Muscle layer of duodenum (tissue), 2 donors: ENCODE data around the gene DBP.

Experiments
- H3K27ac ChIP-seq: one replicate; pipeline ENCODE4 v1.7.0; 2013; ENCODE audit warnings: mild to moderate bottlenecking, low read length
- H3K27me3 ChIP-seq: one replicate; pipeline ENCODE4 v1.7.0; 2013; ENCODE audit warnings: low read depth, mild to moderate bottlenecking, control low read depth, low read length
- H3K36me3 ChIP-seq, 2 donors: one replicate each; pipeline ENCODE4 v1.7.0; 2013; ENCODE audit warnings: low read length in 2 of 2, control low read depth in 1 of 2, mild to moderate bottlenecking in 1 of 2; ENCODE audit not compliant: insufficient read depth in 2 of 2, control insufficient read depth in 1 of 2
- H3K4me1 ChIP-seq, 2 donors: one replicate each; pipeline ENCODE4 v1.7.0; 2013; ENCODE audit warnings: low read length in 2 of 2, mild to moderate bottlenecking in 2 of 2, control low read depth in 1 of 2, moderate library complexity in 1 of 2; ENCODE audit not compliant: insufficient read depth in 2 of 2, control insufficient read depth in 1 of 2
- H3K4me3 ChIP-seq, 2 donors: one replicate each; pipeline ENCODE4 v1.7.0; 2013; ENCODE audit warnings: low read length in 2 of 2, low read depth in 1 of 2, mild to moderate bottlenecking in 1 of 2
- H3K9me3 ChIP-seq, 2 donors: one replicate each; pipeline ENCODE4 v1.7.0; 2013; ENCODE audit warnings: low read length in 2 of 2, control low read depth in 1 of 2, mild to moderate bottlenecking in 1 of 2; ENCODE audit not compliant: control insufficient read depth in 1 of 2
- donor health status: healthy.

The DBP gene

DNA sequence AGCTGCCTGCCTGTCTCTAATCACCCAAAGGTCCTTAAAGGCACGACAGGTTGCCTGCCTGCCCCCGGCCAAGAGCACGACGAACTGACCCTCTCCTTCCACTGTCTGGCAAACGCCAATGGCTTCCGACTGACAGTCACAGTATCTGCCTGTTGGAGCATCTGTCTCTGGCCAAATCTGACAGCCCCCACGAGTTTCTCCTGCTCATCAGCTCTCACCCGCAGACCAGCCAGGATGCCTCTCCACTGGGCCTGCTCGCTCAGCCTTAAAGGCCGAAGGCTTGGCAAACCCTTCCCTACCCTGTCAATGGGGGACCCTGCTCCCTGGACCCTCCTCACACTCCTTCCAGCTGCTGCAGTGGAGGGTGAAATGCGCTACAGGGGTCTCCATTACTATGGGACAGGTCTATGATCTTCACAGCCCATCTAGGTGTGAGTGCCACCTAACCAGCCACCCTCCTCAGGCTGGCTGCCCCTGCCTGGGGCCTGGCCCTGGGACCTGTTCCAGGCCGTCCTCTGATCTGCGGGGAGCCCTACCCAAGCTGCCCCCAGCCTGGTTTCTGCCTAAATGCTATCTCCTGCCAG, 23.2 kb downstream of the DBP start:
- H3K27me3 ChIP-seq, result no peaks in the 10 kb centered on the region
- no peaks in the 10 kb centered on the region for H3K9me3 ChIP-seq
- H3K36me3 ChIP-seq, result peaks cover 16 to 31% of the 10 kb centered on the region in 2 donors
- H3K27ac ChIP-seq, result peak overlapping the region; percentile 77
- peaks cover 11 to 27% of the 10 kb centered on the region in 2 donors for H3K4me1 ChIP-seq
- H3K4me3 ChIP-seq, result peak overlapping the region in 1 of 2 donors; percentile 37

DNA sequence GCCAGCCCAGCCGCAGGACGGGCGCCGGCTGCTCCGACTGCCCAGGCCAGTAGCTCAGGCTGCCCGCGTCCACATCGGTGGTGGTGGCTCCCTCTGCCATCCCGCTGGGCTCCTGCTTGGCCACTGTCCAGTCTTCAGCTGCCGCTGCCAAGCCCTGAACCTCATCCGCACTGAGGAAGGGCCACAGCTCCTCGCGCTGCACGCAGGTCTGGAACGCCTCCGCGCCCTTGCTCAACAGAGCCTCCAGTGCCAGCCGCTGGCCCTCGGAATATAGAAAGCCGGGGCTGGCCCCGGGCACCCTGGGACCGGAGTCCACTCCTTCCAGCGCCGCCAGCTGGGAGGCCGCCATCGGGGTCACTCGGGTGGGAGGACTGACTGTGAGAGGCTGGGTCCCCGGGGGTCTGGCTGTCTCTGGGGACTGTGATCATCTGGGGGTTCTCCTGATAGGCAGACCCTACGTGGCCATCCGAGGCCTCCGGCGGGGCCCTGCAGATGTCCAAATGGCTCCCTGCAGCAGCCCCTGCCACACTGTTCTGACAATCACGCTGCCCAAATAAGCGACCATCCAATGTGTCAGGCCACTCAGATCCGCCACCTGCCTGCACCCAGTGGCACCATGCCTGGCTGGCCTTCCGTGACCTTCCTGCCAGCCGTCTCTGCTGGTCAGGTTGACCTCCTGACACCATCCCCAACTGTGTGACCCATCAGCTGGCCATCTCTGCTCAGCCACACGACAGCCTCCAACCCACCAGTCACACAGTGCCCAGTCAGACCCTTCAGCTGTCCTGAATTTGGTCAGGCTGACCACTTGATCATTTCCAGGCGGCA, 23.9 kb downstream of the DBP start:
- Histone ChIP-seq H3K4me3 (peak overlapping the region in 1 of 2 donors; percentile 37), H3K9me3 (no peaks in the 10 kb centered on the region), H3K36me3 (peaks cover 16 to 31% of the 10 kb centered on the region in 2 donors), H3K27me3 (no peaks in the 10 kb centered on the region), H3K4me1 (peaks cover 11 to 25% of the 10 kb centered on the region in 2 donors), H3K27ac (peak overlapping the region; percentile 77)

DNA sequence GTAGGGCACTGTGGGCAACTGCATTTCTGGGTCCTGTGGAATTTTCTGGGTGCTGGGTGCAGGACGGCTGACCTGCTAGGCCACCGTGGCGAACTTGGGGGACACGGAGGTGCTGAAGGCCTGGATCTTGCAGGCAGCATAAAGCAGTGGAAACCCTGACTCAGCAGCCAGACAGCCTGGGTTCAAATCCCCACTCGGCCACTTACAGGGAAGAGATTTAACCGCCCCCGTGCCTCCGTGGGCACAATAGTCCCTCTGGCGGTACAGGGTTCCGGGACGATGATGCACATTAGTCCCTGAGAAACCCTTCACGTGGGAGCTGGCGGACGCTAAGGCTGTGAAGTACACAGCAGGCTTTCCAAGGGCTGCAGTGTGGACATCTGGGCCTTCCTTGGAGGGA, 25.3 kb downstream of the DBP start:
- Histone ChIP-seq H3K4me3 (no peak overlapping the region), H3K27ac (no peak overlapping the region), H3K4me1 (peaks cover 0 to 11% of the 10 kb centered on the region in 2 donors), H3K36me3 (peaks cover 10 to 22% of the 10 kb centered on the region in 2 donors), H3K27me3 (no peaks in the 10 kb centered on the region), H3K9me3 (no peaks in the 10 kb centered on the region)

DNA sequence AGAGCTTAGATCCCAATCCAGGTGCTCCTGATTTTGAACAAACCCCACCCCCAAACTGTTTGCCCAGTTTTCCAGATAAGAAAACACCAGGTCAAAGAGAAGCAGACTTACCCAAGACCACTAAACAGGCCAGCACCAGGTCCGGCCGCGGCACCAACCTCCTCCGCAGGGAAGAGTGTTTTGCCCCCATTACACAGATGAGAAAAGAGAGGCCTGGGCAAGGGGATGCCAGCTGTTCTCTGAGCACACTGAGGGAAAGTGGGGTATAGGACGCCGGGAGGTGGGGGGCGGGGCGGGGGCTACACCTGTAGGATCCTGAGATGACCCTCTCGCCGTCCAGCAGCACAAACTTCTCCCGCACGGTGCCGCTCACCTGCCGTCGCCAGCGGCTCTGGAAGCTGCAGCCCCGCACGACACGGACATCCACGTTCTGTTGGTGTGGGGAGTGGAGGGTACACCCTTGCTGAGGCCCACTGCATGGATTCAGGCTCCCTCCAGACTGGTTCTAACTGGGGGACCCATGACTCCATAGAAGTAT, 27.5 kb downstream of the DBP start:
- H3K9me3 ChIP-seq, result no peaks in the 10 kb centered on the region
- no peak overlapping the region for H3K4me3 ChIP-seq
- H3K4me1 ChIP-seq, result no peaks in the 10 kb centered on the region

DNA sequence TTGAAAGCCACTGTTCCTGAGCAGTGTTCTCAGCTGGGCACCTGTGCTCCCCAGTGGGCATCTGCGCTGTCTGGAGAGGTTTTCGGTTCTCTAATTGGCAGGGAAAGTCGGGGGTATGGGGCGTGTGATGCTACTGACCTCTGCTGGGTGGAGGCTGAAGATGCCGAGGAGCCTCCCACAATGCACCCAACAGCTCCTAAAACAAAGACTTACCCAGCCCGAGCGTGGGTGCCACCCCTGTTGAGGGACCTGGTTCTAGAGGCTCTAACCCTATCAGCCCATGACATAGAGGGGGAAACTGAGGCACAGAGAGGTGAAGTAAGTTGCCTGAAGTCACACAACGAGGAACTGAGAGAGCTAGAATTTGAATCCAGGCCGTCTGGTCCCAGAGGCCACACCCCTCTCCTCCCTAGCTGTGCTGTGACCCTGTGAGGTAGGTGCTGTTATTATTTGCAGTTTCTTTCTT, 28.3 kb downstream of the DBP start:
- H3K27ac ChIP-seq, result no peak overlapping the region
- no peak overlapping the region for H3K4me3 ChIP-seq
- no peaks in the 10 kb centered on the region for H3K27me3 ChIP-seq
- no peaks in the 10 kb centered on the region for H3K9me3 ChIP-seq
- no peaks in the 10 kb centered on the region for H3K4me1 ChIP-seq
- H3K36me3 ChIP-seq, result no peaks in the 10 kb centered on the region

More for the DNA sequence above, 27.5 kb downstream of the DBP start:
- no peak overlapping the region for H3K27ac ChIP-seq
- H3K36me3 ChIP-seq, result no peaks in the 10 kb centered on the region
- H3K27me3 ChIP-seq, result no peaks in the 10 kb centered on the region

DNA sequence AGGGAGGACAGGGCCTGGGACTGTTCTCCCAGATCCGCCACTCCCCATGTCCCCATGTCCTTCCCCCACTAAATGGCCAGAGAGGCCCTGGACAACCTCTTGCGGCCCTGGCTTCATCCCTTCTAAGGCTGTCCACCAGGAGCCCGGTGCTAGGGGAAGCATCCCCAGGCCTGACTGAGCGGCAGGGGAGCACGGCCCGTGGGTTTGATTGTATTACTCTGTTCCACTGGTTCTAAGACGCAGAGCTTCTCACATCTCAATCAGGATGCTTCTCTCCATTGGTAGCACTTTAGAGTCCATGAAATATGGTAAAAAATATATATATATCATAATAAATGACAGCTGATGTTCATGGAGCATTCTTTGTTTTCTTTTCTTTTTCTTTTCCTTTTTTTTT, 29.8 kb downstream of the DBP start:
- no peaks in the 10 kb centered on the region for H3K27me3 ChIP-seq
- no peaks in the 10 kb centered on the region for H3K36me3 ChIP-seq
- no peaks in the 10 kb centered on the region for H3K4me1 ChIP-seq
- no peaks in the 10 kb centered on the region for H3K9me3 ChIP-seq
- no peak overlapping the region for H3K27ac ChIP-seq
- no peak overlapping the region for H3K4me3 ChIP-seq

DNA sequence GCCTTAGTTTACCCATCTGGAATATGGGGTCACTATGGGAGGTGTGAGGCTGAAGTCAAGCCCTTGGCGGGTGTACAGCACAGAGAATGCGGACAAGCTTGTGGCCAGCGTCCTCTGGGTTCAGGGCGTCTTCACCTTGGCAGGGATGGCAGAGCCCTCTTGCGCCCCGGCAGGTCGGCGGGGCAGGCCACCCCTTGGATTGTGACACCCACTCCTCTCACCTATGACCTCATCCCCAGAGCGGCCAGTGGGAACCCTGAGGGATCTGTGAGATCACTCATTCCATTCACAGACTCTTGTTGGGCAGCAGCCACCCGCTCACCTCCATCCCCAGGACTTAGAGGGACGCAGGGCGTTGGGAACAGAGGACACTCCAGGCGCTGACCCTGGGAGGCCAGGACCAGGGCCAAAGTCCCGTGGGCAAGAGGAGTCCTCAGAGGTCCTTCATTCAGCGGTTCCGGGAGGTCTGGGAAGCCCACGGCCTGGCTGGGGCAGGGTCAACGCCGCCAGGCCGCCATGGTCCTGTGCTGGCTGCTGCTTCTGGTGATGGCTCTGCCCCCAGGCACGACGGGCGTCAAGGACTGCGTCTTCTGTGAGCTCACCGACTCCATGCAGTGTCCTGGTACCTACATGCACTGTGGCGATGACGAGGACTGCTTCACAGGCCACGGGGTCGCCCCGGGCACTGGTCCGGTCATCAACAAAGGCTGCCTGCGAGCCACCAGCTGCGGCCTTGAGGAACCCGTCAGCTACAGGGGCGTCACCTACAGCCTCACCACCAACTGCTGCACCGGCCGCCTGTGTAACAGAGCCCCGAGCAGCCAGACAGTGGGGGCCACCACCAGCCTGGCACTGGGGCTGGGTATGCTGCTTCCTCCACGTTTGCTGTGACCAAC, 30.5 kb downstream of the DBP start, which contains the start of gene SPACA4:
Gene SPACA4 (plus strand): TSS at position 280 of the 896 bp plus-strand sequence. CDS start 237 bp downstream, at position 517.
- Histone ChIP-seq H3K4me3 (no peak within 1 kb of the TSS), H3K36me3 (no peaks in the 10 kb centered on the region), H3K27ac (no peak within 1 kb of the TSS), H3K9me3 (no peaks in the 10 kb centered on the region), H3K4me1 (no peaks in the 10 kb centered on the region), H3K27me3 (no peaks in the 10 kb centered on the region)

DNA sequence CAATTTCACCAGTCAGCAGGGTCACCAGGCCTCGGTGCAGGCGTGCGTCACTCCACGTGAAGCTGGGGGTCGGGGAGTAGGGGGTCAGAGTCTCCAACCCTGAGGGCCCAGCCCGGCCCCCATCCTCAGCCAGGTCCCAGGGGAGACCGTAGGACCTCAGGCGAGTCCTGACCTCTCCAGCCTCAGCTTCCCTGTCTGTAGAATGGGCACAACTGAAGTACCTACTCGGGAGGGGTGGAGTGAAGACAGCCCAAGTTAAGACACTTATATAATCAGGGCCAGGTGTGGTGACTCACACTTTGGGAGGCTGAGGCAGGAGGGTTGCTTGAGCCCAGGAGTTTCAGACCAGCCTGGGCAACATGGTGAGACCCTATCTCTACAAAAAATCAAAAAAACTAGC, 33.3 kb downstream of the DBP start:
- no peaks in the 10 kb centered on the region for H3K4me1 ChIP-seq
- H3K36me3 ChIP-seq, result no peaks in the 10 kb centered on the region
- no peak overlapping the region for H3K27ac ChIP-seq
- no peak overlapping the region for H3K4me3 ChIP-seq
- no peaks in the 10 kb centered on the region for H3K27me3 ChIP-seq
- H3K9me3 ChIP-seq, result no peaks in the 10 kb centered on the region

DNA sequence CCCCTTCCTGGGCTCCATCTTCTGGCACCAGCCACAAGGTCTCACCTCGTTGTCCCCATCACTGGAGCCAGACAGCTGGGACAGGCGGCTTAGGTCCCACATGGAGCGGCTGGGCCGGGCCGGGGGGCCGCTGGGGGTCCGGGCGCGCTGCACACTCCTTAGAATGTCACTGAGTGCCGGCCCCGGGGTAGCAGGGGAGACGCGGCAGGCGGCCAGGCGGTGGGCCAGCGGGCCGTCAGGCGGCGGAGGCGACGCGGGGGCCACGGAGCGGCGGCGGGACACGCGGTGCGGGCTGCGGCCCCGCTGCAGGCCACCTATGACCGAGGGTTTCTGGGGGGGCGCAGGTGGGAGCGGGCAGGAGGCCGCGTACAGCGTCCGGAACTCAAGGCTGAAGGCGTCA, 33.7 kb downstream of the DBP start:
- no peak overlapping the region for H3K4me3 ChIP-seq

DNA sequence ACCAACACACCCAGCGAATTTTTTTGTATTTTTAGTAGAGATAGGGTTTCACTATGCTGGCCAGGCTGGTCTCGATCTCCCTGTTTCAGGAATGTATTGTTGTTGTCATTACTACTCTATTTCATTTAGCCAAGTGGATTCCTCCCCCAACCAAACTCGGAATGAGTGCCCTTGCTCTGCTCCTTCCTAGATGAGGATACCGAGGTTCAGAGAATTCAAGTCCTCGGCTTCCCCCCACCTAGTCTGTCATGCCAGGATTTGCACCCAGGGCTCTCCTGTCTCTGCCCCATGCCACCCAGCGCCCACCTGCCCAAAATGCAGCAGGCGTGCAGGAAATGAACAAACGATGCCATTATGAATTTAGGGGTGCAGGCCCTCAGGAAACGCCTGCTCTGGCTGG, 34.2 kb downstream of the DBP start:
- Histone ChIP-seq H3K4me3 (no peak overlapping the region), H3K36me3 (no peaks in the 10 kb centered on the region), H3K4me1 (no peaks in the 10 kb centered on the region), H3K27me3 (no peaks in the 10 kb centered on the region), H3K27ac (no peak overlapping the region), H3K9me3 (no peaks in the 10 kb centered on the region)

More for the DNA sequence above, 33.7 kb downstream of the DBP start:
- no peaks in the 10 kb centered on the region for H3K9me3 ChIP-seq
- no peaks in the 10 kb centered on the region for H3K36me3 ChIP-seq
- no peaks in the 10 kb centered on the region for H3K27me3 ChIP-seq
- H3K27ac ChIP-seq, result no peak overlapping the region
- no peaks in the 10 kb centered on the region for H3K4me1 ChIP-seq
